ENCODE results near the gene VWA7.

The VWA7 gene

GRCh38 chr6:31784098-31784925 lies 7.2 kb upstream of the VWA7 start:
- Histone ChIP-seq H3K36me3 (ENCODE audit: control insufficient read depth, insufficient read depth, low read length) (no peaks in the 10 kb centered on the region), H3K27ac (no peak overlapping the region), H3K9me3 (ENCODE audit: control insufficient read depth, low read length) (no peaks in the 10 kb centered on the region), H3K27me3 (ENCODE audit: control insufficient read depth, insufficient read depth, low read length) (no peaks in the 10 kb centered on the region), H3K4me2 (ENCODE audit: low read length) (no peak overlapping the region), H3K9ac (no peak overlapping the region), H2AFZ (no peak overlapping the region), H3K4me3 (ENCODE audit: low read depth, low read length) (no peak overlapping the region), H3K4me1 (no peaks in the 10 kb centered on the region), H3K79me2 (peaks cover 7% of the 10 kb centered on the region)
- TF ChIP-seq CTCF (IDR thresholded peaks at IDR 0.05): no peak

GRCh38 chr6:31782126-31782855 lies 5.2 kb upstream of the VWA7 start:
- Histone ChIP-seq H3K36me3 (ENCODE audit: control insufficient read depth, insufficient read depth, low read length) (no peaks in the 10 kb centered on the region), H3K9me3 (ENCODE audit: control insufficient read depth, low read length) (no peaks in the 10 kb centered on the region), H3K9ac (no peak overlapping the region), H3K79me2 (peaks cover 3% of the 10 kb centered on the region), H3K4me2 (ENCODE audit: low read length) (no peak overlapping the region), H3K4me1 (peaks cover 2% of the 10 kb centered on the region), H3K27me3 (ENCODE audit: control insufficient read depth, insufficient read depth, low read length) (no peaks in the 10 kb centered on the region), H3K4me3 (ENCODE audit: low read depth, low read length) (no peak overlapping the region), H3K27ac (no peak overlapping the region), H2AFZ (no peak overlapping the region)
- no peak for TF ChIP-seq CTCF (IDR thresholded peaks at IDR 0.05)

GRCh38 chr6:31781244-31782125 lies 4.4 kb upstream of the VWA7 start:
- no peak overlapping the region for H3K27ac ChIP-seq
- H3K79me2 ChIP-seq: peaks cover 3% of the 10 kb centered on the region
- no peak overlapping the region for H3K4me3 ChIP-seq (ENCODE audit: low read depth, low read length)
- H3K4me2 ChIP-seq (ENCODE audit: low read length): no peak overlapping the region
- no peaks in the 10 kb centered on the region for H3K27me3 ChIP-seq (ENCODE audit: control insufficient read depth, insufficient read depth, low read length)
- no peak overlapping the region for H2AFZ ChIP-seq
- no peaks in the 10 kb centered on the region for H3K36me3 ChIP-seq (ENCODE audit: control insufficient read depth, insufficient read depth, low read length)
- H3K4me1 ChIP-seq: peaks cover 10% of the 10 kb centered on the region
- no peak overlapping the region for H3K9ac ChIP-seq
- TF ChIP-seq CTCF (IDR thresholded peaks at IDR 0.05): no peak
- no peaks in the 10 kb centered on the region for H3K9me3 ChIP-seq (ENCODE audit: control insufficient read depth, low read length)

- no peak overlapping the region for H2AFZ ChIP-seq
- peaks cover 3% of the 10 kb centered on the region for H3K79me2 ChIP-seq
- no peaks in the 10 kb centered on the region for H3K27me3 ChIP-seq (ENCODE audit: control insufficient read depth, insufficient read depth, low read length)
- H3K9ac ChIP-seq: no peak overlapping the region
- peaks cover 13% of the 10 kb centered on the region for H3K4me1 ChIP-seq
- H3K9me3 ChIP-seq (ENCODE audit: control insufficient read depth, low read length): no peaks in the 10 kb centered on the region
- no peak overlapping the region for H3K4me2 ChIP-seq (ENCODE audit: low read length)
- no peak for TF ChIP-seq CTCF (IDR thresholded peaks at IDR 0.05)
- no peak overlapping the region for H3K27ac ChIP-seq
- no peak overlapping the region for H3K4me3 ChIP-seq (ENCODE audit: low read depth, low read length)
- H3K36me3 ChIP-seq (ENCODE audit: control insufficient read depth, insufficient read depth, low read length): no peaks in the 10 kb centered on the region
These were observed 3.5 kb upstream of the VWA7 start for GRCh38 chr6:31780507-31781243.
